ENCODE data around the gene QTRT2.

QTRT2 gene

GRCh38 chr3:114078126-114078525 is 21.6 kb downstream of the QTRT2 start:
- Histone ChIP-seq H3K9ac (ENCODE audit: low read depth, low read length, poor library complexity, severe bottlenecking) (no peak overlapping the region), H3K27me3 (ENCODE audit: insufficient read depth, low read length, poor library complexity, severe bottlenecking) (no peaks in the 10 kb centered on the region), H3K4me2 (ENCODE audit: low read depth, low read length, poor library complexity, severe bottlenecking) (no peak overlapping the region), H3K36me3 (ENCODE audit: insufficient read depth, low read length) (peaks cover 92% of the 10 kb centered on the region), H3K79me2 (ENCODE audit: insufficient read depth, low read length) (no peaks in the 10 kb centered on the region), H3K4me1 (ENCODE audit: insufficient read depth, low read length, poor library complexity, severe bottlenecking) (no peaks in the 10 kb centered on the region), H4K20me1 (ENCODE audit: insufficient read depth, low read length, poor library complexity, severe bottlenecking) (no peaks in the 10 kb centered on the region), H3K9me3 (ENCODE audit: insufficient read depth, low read depth, low read length) (no peaks in the 10 kb centered on the region), H3F3A (ENCODE audit: low read depth) (no peaks in the 10 kb centered on the region), H3K4me3 (ENCODE audit: low read length, poor library complexity, severe bottlenecking) (no peak overlapping the region), H2AFZ (ENCODE audit: low read length) (no peak overlapping the region), H3K9me2 (replicated peaks; ENCODE audit: low read depth, low read length) (no peaks in the 10 kb centered on the region)
- no peak for TF ChIP-seq CTCF (conservative IDR thresholded peaks at IDR 0.05; ENCODE audit: low read length)
- TF ChIP-seq EZH2phosphoT487 (IDR thresholded peaks at IDR 0.05; ENCODE audit: borderline replicate concordance) = no peak

- Histone ChIP-seq H3K9me2 (replicated peaks; ENCODE audit: low read depth, low read length) (no peaks in the 10 kb centered on the region), H3K79me2 (ENCODE audit: insufficient read depth, low read length) (no peaks in the 10 kb centered on the region), H3K4me3 (ENCODE audit: low read length, poor library complexity, severe bottlenecking) (no peak overlapping the region), H3K27me3 (ENCODE audit: insufficient read depth, low read length, poor library complexity, severe bottlenecking) (no peaks in the 10 kb centered on the region), H3K4me1 (ENCODE audit: insufficient read depth, low read length, poor library complexity, severe bottlenecking) (no peaks in the 10 kb centered on the region), H3K9me3 (ENCODE audit: insufficient read depth, low read depth, low read length) (no peaks in the 10 kb centered on the region), H2AFZ (ENCODE audit: low read length) (no peak overlapping the region), H3K4me2 (ENCODE audit: low read depth, low read length, poor library complexity, severe bottlenecking) (no peak overlapping the region), H4K20me1 (ENCODE audit: insufficient read depth, low read length, poor library complexity, severe bottlenecking) (no peaks in the 10 kb centered on the region), H3F3A (ENCODE audit: low read depth) (no peaks in the 10 kb centered on the region), H3K36me3 (ENCODE audit: insufficient read depth, low read length) (peaks cover 85% of the 10 kb centered on the region), H3K9ac (ENCODE audit: low read depth, low read length, poor library complexity, severe bottlenecking) (no peak overlapping the region)
- TF ChIP-seq CTCF (conservative IDR thresholded peaks at IDR 0.05; ENCODE audit: low read length) (no peak), EZH2phosphoT487 (IDR thresholded peaks at IDR 0.05; ENCODE audit: borderline replicate concordance) (no peak)
These were observed 23.2 kb downstream of the QTRT2 start for GRCh38 chr3:114079761-114080160.

- TF ChIP-seq EZH2phosphoT487 (IDR thresholded peaks at IDR 0.05; ENCODE audit: borderline replicate concordance) (no peak), CTCF (conservative IDR thresholded peaks at IDR 0.05; ENCODE audit: low read length) (no peak)
- Histone ChIP-seq H3K9me3 (ENCODE audit: insufficient read depth, low read depth, low read length) (no peaks in the 10 kb centered on the region), H3K36me3 (ENCODE audit: insufficient read depth, low read length) (peaks cover 82% of the 10 kb centered on the region), H3K9ac (ENCODE audit: low read depth, low read length, poor library complexity, severe bottlenecking) (no peak overlapping the region), H3K79me2 (ENCODE audit: insufficient read depth, low read length) (no peaks in the 10 kb centered on the region), H3K9me2 (replicated peaks; ENCODE audit: low read depth, low read length) (no peaks in the 10 kb centered on the region), H3K4me3 (ENCODE audit: low read length, poor library complexity, severe bottlenecking) (no peak overlapping the region), H3F3A (ENCODE audit: low read depth) (no peaks in the 10 kb centered on the region), H4K20me1 (ENCODE audit: insufficient read depth, low read length, poor library complexity, severe bottlenecking) (no peaks in the 10 kb centered on the region), H3K4me2 (ENCODE audit: low read depth, low read length, poor library complexity, severe bottlenecking) (no peak overlapping the region), H2AFZ (ENCODE audit: low read length) (no peak overlapping the region), H3K27me3 (ENCODE audit: insufficient read depth, low read length, poor library complexity, severe bottlenecking) (no peaks in the 10 kb centered on the region), H3K4me1 (ENCODE audit: insufficient read depth, low read length, poor library complexity, severe bottlenecking) (no peaks in the 10 kb centered on the region)
These were observed 23.7 kb downstream of the QTRT2 start for GRCh38 chr3:114080201-114080600.
